Type B pancreatic cell (in vitro differentiated cells): Measurements from ENCODE around the gene PIGH. TPM values are rescaled to one million over a fixed set of nuclear protein-coding genes. Genes with fewer than 3 reads are reported as not detected.

Experiments
- DNase-seq: peaks from one replicate; pipeline ENCODE4 v3.0.0; 2021; ENCODE audit warnings: mixed read lengths; ENCODE audit not compliant: unreplicated experiment; ENCODE audit errors: extremely low spot score
- H3K27ac Mint-ChIP-seq: 2 replicates; pipeline ENCODE4 v1.8.0; 2021; ENCODE audit warnings: mild to moderate bottlenecking, mixed read lengths
- H3K27me3 Mint-ChIP-seq: 2 replicates; pipeline ENCODE4 v1.8.0; 2021; ENCODE audit warnings: mixed read lengths
- H3K36me3 Mint-ChIP-seq: 2 replicates; pipeline ENCODE4 v1.8.0; 2021; ENCODE audit warnings: mixed read lengths
- H3K4me1 Mint-ChIP-seq: one replicate; pipeline ENCODE4 v1.8.0; 2021; ENCODE audit warnings: mixed read lengths; ENCODE audit not compliant: unreplicated experiment
- H3K4me3 Mint-ChIP-seq: 2 replicates; pipeline ENCODE4 v1.8.0; 2021; ENCODE audit warnings: mild to moderate bottlenecking, mixed read lengths
- H3K9me3 Mint-ChIP-seq: 2 replicates; pipeline ENCODE4 v1.8.0; 2021; ENCODE audit warnings: mixed read lengths
- total RNA-seq: library from RNA; stranded (reverse); gene quantifications from 2 replicates; pipeline ENCODE4 v1.2.1, GENCODE V29; 2021; ENCODE audit warnings: low replicate concordance
- TF ChIP-seq, protein P1 (sequence below): fragments of 200-600 bp; sonication (generic); conservative IDR thresholded peaks from 2 replicates; pipeline ENCODE4 v1.5.0; 2021; ENCODE audit warnings: antibody characterized with exemption, mild to moderate bottlenecking

PIGH gene
- total RNA-seq, 1 donor from 2014 or later, result 20.3 TPM

DNA sequence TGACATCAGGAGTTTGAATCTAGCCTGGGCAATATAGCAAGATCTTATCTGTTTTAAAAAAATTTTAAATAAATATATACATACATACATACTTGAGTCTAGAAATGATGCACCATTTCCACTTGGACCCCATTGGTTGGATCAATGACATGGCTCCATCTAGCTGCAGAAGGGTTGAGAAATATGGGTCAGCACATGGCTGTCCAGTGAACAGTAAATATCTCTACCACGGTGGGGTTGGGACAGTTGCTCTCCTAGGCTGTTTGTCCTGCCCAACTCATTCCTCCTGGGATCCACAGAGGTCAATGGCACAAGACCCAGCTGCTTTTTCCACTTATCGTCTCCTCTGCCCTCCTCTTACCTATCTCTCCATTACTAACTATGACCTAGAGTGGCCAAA, 43.4 kb downstream of the PIGH start:
- TF ChIP-seq, protein P1, sequence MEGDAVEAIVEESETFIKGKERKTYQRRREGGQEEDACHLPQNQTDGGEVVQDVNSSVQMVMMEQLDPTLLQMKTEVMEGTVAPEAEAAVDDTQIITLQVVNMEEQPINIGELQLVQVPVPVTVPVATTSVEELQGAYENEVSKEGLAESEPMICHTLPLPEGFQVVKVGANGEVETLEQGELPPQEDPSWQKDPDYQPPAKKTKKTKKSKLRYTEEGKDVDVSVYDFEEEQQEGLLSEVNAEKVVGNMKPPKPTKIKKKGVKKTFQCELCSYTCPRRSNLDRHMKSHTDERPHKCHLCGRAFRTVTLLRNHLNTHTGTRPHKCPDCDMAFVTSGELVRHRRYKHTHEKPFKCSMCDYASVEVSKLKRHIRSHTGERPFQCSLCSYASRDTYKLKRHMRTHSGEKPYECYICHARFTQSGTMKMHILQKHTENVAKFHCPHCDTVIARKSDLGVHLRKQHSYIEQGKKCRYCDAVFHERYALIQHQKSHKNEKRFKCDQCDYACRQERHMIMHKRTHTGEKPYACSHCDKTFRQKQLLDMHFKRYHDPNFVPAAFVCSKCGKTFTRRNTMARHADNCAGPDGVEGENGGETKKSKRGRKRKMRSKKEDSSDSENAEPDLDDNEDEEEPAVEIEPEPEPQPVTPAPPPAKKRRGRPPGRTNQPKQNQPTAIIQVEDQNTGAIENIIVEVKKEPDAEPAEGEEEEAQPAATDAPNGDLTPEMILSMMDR, result no peak
- Mint-ChIP-seq H3K4me3 (no peak overlapping the region), H3K27ac (no peak overlapping the region), H3K9me3 (no peaks in the 10 kb centered on the region), H3K27me3 (no peaks in the 10 kb centered on the region), H3K4me1 (no peaks in the 10 kb centered on the region), H3K36me3 (peaks cover 3% of the 10 kb centered on the region)
- no peak for DNase-seq

DNA sequence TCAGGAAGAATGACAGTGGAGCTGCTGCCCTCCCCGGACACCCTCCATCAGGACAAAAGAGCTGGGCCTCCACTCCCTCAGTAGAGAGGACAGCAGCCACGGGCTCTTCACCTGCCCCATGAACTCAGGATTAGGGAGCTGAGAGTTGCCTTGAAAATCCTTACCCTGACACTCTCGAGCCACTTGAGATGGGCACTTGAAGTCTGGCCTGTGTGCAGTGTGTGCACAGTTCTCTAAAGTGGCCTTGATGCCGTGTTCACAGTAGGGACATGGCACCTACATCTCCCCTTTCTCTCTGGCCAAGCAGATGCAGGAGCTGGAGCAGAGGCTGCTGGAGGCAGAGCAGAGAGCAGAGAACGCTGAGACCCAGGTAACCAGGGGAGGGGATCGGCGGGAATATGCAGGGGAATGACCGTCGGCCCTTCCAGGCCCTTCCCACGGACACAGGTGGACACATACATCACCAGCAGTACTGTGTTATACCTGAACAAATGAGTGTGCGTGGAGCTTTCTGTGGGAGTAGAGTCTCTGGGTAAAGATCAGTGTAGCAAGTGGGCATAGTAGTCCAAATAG, 44.5 kb downstream of the PIGH start:
- Mint-ChIP-seq H3K27me3 (no peaks in the 10 kb centered on the region), H3K27ac (no peak overlapping the region)
- TF ChIP-seq, protein P1, result no peak

DNA sequence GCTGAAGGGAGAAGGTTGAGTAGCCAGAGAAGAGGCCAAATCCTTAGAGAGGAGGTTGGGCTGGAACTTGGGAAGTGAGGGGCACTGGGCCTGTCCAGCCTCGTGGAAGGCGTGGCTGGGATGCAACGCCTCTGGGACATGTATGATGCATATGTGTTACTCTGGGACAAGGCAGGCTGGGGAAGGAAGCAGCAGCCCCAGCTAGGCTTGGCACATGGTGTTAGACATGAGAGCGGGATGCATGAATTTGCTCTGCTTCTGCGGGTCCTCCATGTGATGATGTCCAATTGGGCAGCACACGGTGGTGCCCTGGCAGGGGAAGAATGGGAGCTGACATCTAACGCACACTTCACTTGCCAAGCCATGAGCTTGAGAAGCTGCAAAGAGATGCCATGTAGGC, 45.7 kb downstream of the PIGH start:
- no peak overlapping the region for H3K27ac Mint-ChIP-seq
- DNase-seq, result no peak
- peaks cover 3% of the 10 kb centered on the region for H3K36me3 Mint-ChIP-seq
- no peaks in the 10 kb centered on the region for H3K27me3 Mint-ChIP-seq
- no peaks in the 10 kb centered on the region for H3K4me1 Mint-ChIP-seq
- H3K9me3 Mint-ChIP-seq, result no peaks in the 10 kb centered on the region
- H3K4me3 Mint-ChIP-seq, result no peak overlapping the region
- TF ChIP-seq, protein P1, result no peak

More for the DNA sequence above, 44.5 kb downstream of the PIGH start:
- Mint-ChIP-seq H3K36me3 (peaks cover 3% of the 10 kb centered on the region), H3K4me3 (no peak overlapping the region), H3K9me3 (no peaks in the 10 kb centered on the region), H3K4me1 (no peaks in the 10 kb centered on the region)
- DNase-seq, result no peak

DNA sequence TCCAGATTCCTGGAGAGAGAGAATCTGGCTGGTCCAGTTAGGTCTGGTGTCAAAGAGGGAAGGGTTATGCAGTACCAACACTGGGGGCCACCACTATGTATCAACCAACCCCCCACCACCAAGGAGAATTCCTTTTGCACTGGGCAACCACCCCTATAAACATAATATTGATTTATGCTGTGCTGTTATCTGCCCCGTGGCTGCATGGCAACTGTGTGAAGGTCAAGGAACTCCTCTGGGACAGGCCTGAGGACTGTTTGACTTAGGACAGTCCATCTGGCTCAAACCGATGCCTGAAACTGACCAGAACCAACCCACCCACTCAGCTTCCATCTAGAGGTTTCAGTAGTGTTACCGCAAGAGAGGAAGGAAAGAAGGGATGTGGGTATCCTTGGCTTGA, 46.5 kb downstream of the PIGH start:
- H3K27ac Mint-ChIP-seq, result no peak overlapping the region
- H3K27me3 Mint-ChIP-seq, result no peaks in the 10 kb centered on the region
- no peak for DNase-seq
- H3K4me3 Mint-ChIP-seq, result no peak overlapping the region
- no peaks in the 10 kb centered on the region for H3K4me1 Mint-ChIP-seq
- H3K36me3 Mint-ChIP-seq, result peaks cover 3% of the 10 kb centered on the region
- TF ChIP-seq, protein P1, result no peak
- H3K9me3 Mint-ChIP-seq, result no peaks in the 10 kb centered on the region

DNA sequence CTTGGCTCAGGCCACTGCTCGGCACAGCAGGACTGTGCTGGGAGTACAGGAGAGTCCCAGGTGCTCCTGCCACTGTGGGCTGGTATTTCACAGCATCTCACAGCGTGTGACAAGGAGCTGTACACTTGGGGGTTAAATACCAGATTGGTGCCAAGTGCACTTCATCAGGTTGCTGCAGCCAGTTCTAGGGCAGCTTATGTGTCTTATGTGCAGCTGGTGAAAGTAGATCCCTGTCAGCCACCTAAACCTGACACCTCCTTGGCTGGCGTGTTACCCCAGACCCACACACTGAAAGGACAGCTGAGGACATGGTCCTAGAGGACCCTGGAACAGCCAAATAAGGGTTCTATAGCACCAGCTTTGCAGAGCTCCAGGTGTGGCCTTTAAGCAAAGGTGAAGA, 48.1 kb downstream of the PIGH start:
- Mint-ChIP-seq H3K36me3 (peaks cover 6% of the 10 kb centered on the region), H3K9me3 (no peaks in the 10 kb centered on the region), H3K27ac (no peak overlapping the region), H3K4me1 (no peaks in the 10 kb centered on the region), H3K4me3 (no peak overlapping the region), H3K27me3 (no peaks in the 10 kb centered on the region)
- DNase-seq, result no peak
- TF ChIP-seq, protein P1, result no peak

DNA sequence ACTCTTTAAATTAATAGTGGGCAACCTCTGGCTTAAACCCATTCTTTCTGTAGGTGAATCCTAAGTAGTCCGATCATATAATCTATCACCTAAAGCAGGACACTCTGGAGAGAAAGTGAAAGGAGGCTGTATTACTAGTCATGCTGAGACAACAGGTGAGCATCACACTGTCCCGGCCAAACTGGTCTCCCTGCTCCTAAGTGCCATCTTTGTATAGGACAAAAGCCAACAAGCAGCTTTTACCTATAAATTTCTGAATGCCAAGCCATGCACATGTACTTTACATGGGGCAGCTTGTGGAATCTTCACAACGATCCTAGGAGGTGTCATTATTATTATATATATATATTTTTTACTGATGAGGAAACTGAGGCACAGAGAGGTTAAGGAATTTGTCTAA, 48.9 kb downstream of the PIGH start:
- DNase-seq, result no peak
- Mint-ChIP-seq H3K27ac (no peak overlapping the region), H3K27me3 (no peaks in the 10 kb centered on the region), H3K4me1 (no peaks in the 10 kb centered on the region), H3K4me3 (no peak overlapping the region), H3K36me3 (peaks cover 7% of the 10 kb centered on the region), H3K9me3 (no peaks in the 10 kb centered on the region)
- TF ChIP-seq, protein P1, result no peak
